NCI-H345 (cell line): ENCODE measurements around the gene KDM2B.
"Not testable (repeated sequence)": the region's sequence is repeated elsewhere in the genome, so short reads cannot be mapped to it uniquely, and the experiment has no call there.

ENCODE experiments used
- DNase-seq: peaks from one replicate; lab custom pipeline; 2025; lab: John Stamatoyannopoulos, UW

The KDM2B gene

GRCh38 chr12:121503395-121503794 lies 77.4 kb downstream of the KDM2B start:
- no peak for DNase-seq

- no peak for DNase-seq
These were observed 78.9 kb downstream of the KDM2B start for GRCh38 chr12:121501946-121502345.

- peak; percentile 73 for DNase-seq
These were observed 80.7 kb downstream of the KDM2B start for GRCh38 chr12:121499929-121500793.

- no peak for DNase-seq
These were observed 85.1 kb downstream of the KDM2B start for GRCh38 chr12:121495746-121496145.

- peak; percentile 21 for DNase-seq
These were observed 86.6 kb downstream of the KDM2B start for GRCh38 chr12:121494093-121494787.

- no peak for DNase-seq
These were observed 90.2 kb downstream of the KDM2B start for GRCh38 chr12:121490401-121491281.

- DNase-seq = no peak
These were observed 90.9 kb downstream of the KDM2B start for GRCh38 chr12:121489874-121490273.

- no peak for DNase-seq
These were observed 95.9 kb downstream of the KDM2B start for GRCh38 chr12:121484967-121485366.

GRCh38 chr12:121484564-121484963 lies 96.3 kb downstream of the KDM2B start:
- not testable (repeated sequence) for DNase-seq

GRCh38 chr12:121483949-121484348 lies 96.9 kb downstream of the KDM2B start:
- DNase-seq = no peak

GRCh38 chr12:121476477-121476876 lies 104.3 kb downstream of the KDM2B start:
- DNase-seq = no peak

GRCh38 chr12:121475279-121475678 lies 105.5 kb downstream of the KDM2B start:
- no peak for DNase-seq

GRCh38 chr12:121472150-121472905 lies 108.5 kb downstream of the KDM2B start:
- DNase-seq = no peak

GRCh38 chr12:121470751-121471150 lies 110.1 kb downstream of the KDM2B start:
- DNase-seq = no peak

- no peak for DNase-seq
These were observed 112.4 kb downstream of the KDM2B start for GRCh38 chr12:121468499-121468801.

- peak; percentile 40 for DNase-seq
These were observed 113.0 kb downstream of the KDM2B start for GRCh38 chr12:121467638-121468498.

GRCh38 chr12:121466794-121467637 lies 113.8 kb downstream of the KDM2B start:
- DNase-seq = peak; percentile 95

- no peak for DNase-seq
These were observed 114.7 kb downstream of the KDM2B start for GRCh38 chr12:121465921-121466793.

- no peak for DNase-seq
These were observed 116.5 kb downstream of the KDM2B start for GRCh38 chr12:121464331-121464730.
